IMR-90 (cell line): ENCODE results near the gene THRAP3. TPM values are rescaled to one million over a fixed set of nuclear protein-coding genes. Genes with fewer than 3 reads are reported as not detected.

Experiments used
- ATAC-seq: fragments of 200-7000 bp; cut with Tn5 transposase; 2 replicates; pipeline ENCODE4 v1.9.1; 2020; ENCODE audit warnings: low read depth, mild to moderate bottlenecking, moderate library complexity
- BruUV-seq: library from RNA; stranded (reverse); fragments of 400-500 nt; replicated peaks from 2 replicates; lab custom pipeline; 2021; lab: Mats Ljungman, UMichigan
- CTCF ChIA-PET: fragments of 300-600 bp; formaldehyde crosslinking; extraction: SDS; loops from one replicate; lab custom pipeline; 2021; ENCODE audit warnings: antibody characterized with exemption; lab: Yijun Ruan, JAX
- POLR2A ChIA-PET: fragments of 300-600 bp; sonication (Branson Sonifier 250); formaldehyde crosslinking; loops from one replicate; lab custom pipeline; 2022; ENCODE audit warnings: antibody characterized with exemption; ENCODE audit not compliant: unreplicated experiment; lab: Charles Lee
- DNase-seq: peaks from one replicate; pipeline ENCODE4 v3.0.0; 2013
- H2AFZ ChIP-seq: replicated peaks from 2 replicates; pipeline ENCODE3; 2013; ENCODE audit warnings: low read length, mild to moderate bottlenecking; ENCODE audit not compliant: poor library complexity
- H2AK5ac ChIP-seq: 2 replicates; pipeline ENCODE4 v1.6.1; 2013; ENCODE audit warnings: low read depth, low read length, inconsistent platforms
- H2AK9ac ChIP-seq: replicated peaks from 2 replicates; pipeline ENCODE3; 2013; ENCODE audit warnings: mild to moderate bottlenecking, low read depth, low read length, moderate library complexity; ENCODE audit not compliant: poor library complexity
- H2BK120ac ChIP-seq: 2 replicates; pipeline ENCODE4 v1.6.1; 2013; ENCODE audit warnings: low read depth, low read length, inconsistent platforms
- H2BK15ac ChIP-seq: 3 replicates; pipeline ENCODE4 v1.6.1; 2013; ENCODE audit warnings: low read depth, low read length, inconsistent platforms
- H2BK20ac ChIP-seq: 2 replicates; pipeline ENCODE4 v1.6.1; 2013; ENCODE audit warnings: low read depth, mild to moderate bottlenecking, inconsistent platforms, low read length, moderate library complexity
- H2BK5ac ChIP-seq: 2 replicates; pipeline ENCODE4 v1.6.1; 2013; ENCODE audit warnings: mild to moderate bottlenecking, low read depth, low read length, inconsistent platforms; ENCODE audit not compliant: poor library complexity, severe bottlenecking
- H3K14ac ChIP-seq: replicated peaks from 2 replicates; pipeline ENCODE4 v1.6.1; 2013; ENCODE audit warnings: low read depth, low read length, inconsistent platforms
- H3K18ac ChIP-seq: 2 replicates; pipeline ENCODE4 v1.6.1; 2013; ENCODE audit warnings: low read depth, low read length, control low read depth
- H3K23ac ChIP-seq: 2 replicates; pipeline ENCODE4 v1.6.1; 2013; ENCODE audit warnings: low read depth, low read length, inconsistent platforms
- H3K27ac ChIP-seq: 2 replicates; pipeline ENCODE4 v1.5.1; 2013; ENCODE audit warnings: mild to moderate bottlenecking, control low read depth, low read length; ENCODE audit not compliant: insufficient read depth
- H3K27me3 ChIP-seq: 2 replicates; pipeline ENCODE4 v1.6.1; 2013; ENCODE audit warnings: low read length; ENCODE audit not compliant: control insufficient read depth, insufficient read depth
- H3K36me3 ChIP-seq: 2 replicates; pipeline ENCODE4 v1.6.1; 2013; ENCODE audit warnings: low read length, mixed read lengths; ENCODE audit not compliant: control insufficient read depth, insufficient read depth
- H3K4ac ChIP-seq: 2 replicates; pipeline ENCODE4 v1.6.1; 2013; ENCODE audit warnings: low read depth, low read length, inconsistent platforms
- H3K4me1 ChIP-seq: 2 replicates; pipeline ENCODE4 v1.6.1; 2013; ENCODE audit warnings: low read length, mixed read lengths; ENCODE audit not compliant: control insufficient read depth, insufficient read depth
- H3K4me2 ChIP-seq: 2 replicates; pipeline ENCODE4 v1.6.1; 2013; ENCODE audit warnings: low read depth, mild to moderate bottlenecking, control low read depth, low read length, moderate library complexity
- H3K4me3 ChIP-seq: 2 replicates; pipeline ENCODE4 v1.5.1; 2013; ENCODE audit warnings: low read depth, mild to moderate bottlenecking, control low read depth, low read length, moderate library complexity; ENCODE audit not compliant: insufficient read depth
- H3K56ac ChIP-seq: 2 replicates; pipeline ENCODE4 v1.6.1; 2013; ENCODE audit warnings: low read length, inconsistent platforms; ENCODE audit not compliant: insufficient read depth; ENCODE audit errors: extremely low read depth
- H3K79me1 ChIP-seq, 2 experiments: 2 replicates each; pipeline ENCODE4 v1.6.1; 2013; ENCODE audit warnings: low read length in 2 of 2, inconsistent platforms in 1 of 2, low read depth in 1 of 2
- H3K9ac ChIP-seq: 2 replicates; pipeline ENCODE4 v1.6.1; 2013; ENCODE audit warnings: low read depth, low read length, control low read depth
- H3K9me1 ChIP-seq: 2 replicates; pipeline ENCODE4 v1.6.1; 2013; ENCODE audit warnings: low read length, inconsistent platforms; ENCODE audit not compliant: insufficient read depth
- H3K9me3 ChIP-seq: 2 replicates; pipeline ENCODE4 v1.6.1; 2013; ENCODE audit warnings: low read length; ENCODE audit not compliant: control insufficient read depth, insufficient read depth
- H4K20me1 ChIP-seq: 2 replicates; pipeline ENCODE4 v1.6.1; 2013; ENCODE audit warnings: low read length, inconsistent platforms; ENCODE audit not compliant: insufficient read depth
- H4K5ac ChIP-seq: 2 replicates; pipeline ENCODE4 v1.6.1; 2013; ENCODE audit warnings: mild to moderate bottlenecking, low read depth, low read length, control low read depth
- H4K8ac ChIP-seq, 2 experiments: 2 replicates each; pipeline ENCODE4 v1.6.1; 2013; ENCODE audit warnings: low read depth in 2 of 2, low read length in 2 of 2, control low read depth in 1 of 2, inconsistent platforms in 1 of 2
- H4K91ac ChIP-seq: 2 replicates; pipeline ENCODE4 v1.6.1; 2013; ENCODE audit warnings: low read depth, low read length, inconsistent platforms; ENCODE audit not compliant: insufficient read depth
- BHLHE40 ChIP-seq: fragments of 150-350 bp; IDR thresholded peaks from 2 replicates; pipeline ENCODE4 v1.6.1; 2016; ENCODE audit warnings: mild to moderate bottlenecking, low read depth, low read length
- CHD1 ChIP-seq: IDR thresholded peaks from 2 replicates; pipeline ENCODE4 v1.6.1; 2012; ENCODE audit warnings: low read depth, low read length, improper control_type of control experiment
- FOS ChIP-seq: fragments of 150-350 bp; IDR thresholded peaks from 2 replicates; pipeline ENCODE4 v1.6.1; 2016; ENCODE audit warnings: low read depth, low read length
- MXI1 ChIP-seq: IDR thresholded peaks from 2 replicates; pipeline ENCODE4 v1.6.1; 2012; ENCODE audit warnings: low read depth, mild to moderate bottlenecking, low read length, moderate library complexity, borderline replicate concordance
- SMC3 ChIP-seq: fragments of 150-350 bp; IDR thresholded peaks from 2 replicates; pipeline ENCODE4 v1.6.1; 2016; ENCODE audit warnings: low read depth, mild to moderate bottlenecking, antibody characterized with exemption, low read length, moderate library complexity
- WGBS, 2 experiments: methylation state at CpG; one replicate each; pipeline versions ENCODE4 v1.1.5 to v1.1.7; 2013; ENCODE audit warnings: missing lambda C conversion rate in 2 of 2; ENCODE audit not compliant: insufficient read length in 1 of 2; ENCODE audit errors: extremely low coverage in 2 of 2; 5-methylcytosine and 5-hydroxymethylcytosine counted together
- dilution Hi-C: fragments of 300-500 bp; cut with HindIII; formaldehyde crosslinking; loops from one replicate; pipeline ENCODE4 v1.14.3; 2018; ENCODE audit warnings: low sequenced_read_pairs; ENCODE audit not compliant: unreplicated experiment
- in situ Hi-C: fragments of 300-500 bp; cut with MboI; formaldehyde crosslinking; loops from 3 replicates; pipeline ENCODE4 v1.14.3; 2019; ENCODE audit warnings: low sequenced_read_pairs, inconsistent platforms, mixed read lengths
- intact Hi-C: fragments of 100-400 bp; cut with micrococcal nuclease; formaldehyde crosslinking; loops from 2 replicates; pipeline ENCODE4 v1.10.0; 2022
- polyA plus RNA-seq, 3 experiments: library from polyadenylated mRNA; depleted of rRNA; stranded (reverse); fragments of >200 nt; gene quantifications; 2 replicates each; pipeline ENCODE4 v1.2.3, GENCODE V29; 2012; ENCODE audit warnings: low replicate concordance in 1 of 3
- total RNA-seq: library from RNA; depleted of rRNA; stranded (reverse); fragments of >200 nt; gene quantifications from 2 replicates; pipeline ENCODE4 v1.2.3, GENCODE V29; 2012
- TF ChIP-seq, protein P1 (sequence below): conservative IDR thresholded peaks from 2 replicates; pipeline ENCODE4 v1.5.1; 2012; ENCODE audit warnings: mild to moderate bottlenecking, low read depth, low read length, improper control_type of control experiment
- TF ChIP-seq, protein P2 (sequence below): fragments of 150-350 bp; IDR thresholded peaks from 2 replicates; pipeline ENCODE4 v1.6.1; 2017; ENCODE audit warnings: mild to moderate bottlenecking, antibody characterized with exemption, low read length, low read depth

The THRAP3 gene
- total and polyA plus RNA-seq, 2 of the 4 experiments (the other 2 are of a cell fraction) = 60.6 to 66.5 TPM

GRCh38 chr1:36211841-36212240 is 12.4 kb upstream of the THRAP3 start:
- H3K79me1 ChIP-seq = no peaks in the 10 kb centered on the region
- H2BK5ac ChIP-seq = no peak overlapping the region
- H4K5ac ChIP-seq = no peak overlapping the region
- WGBS, 2 experiments = no CpG with 5 or more reads among the region's 2 CpGs
- no TSS peak for BruUV-seq
- H3K14ac ChIP-seq = no peak overlapping the region
- TF ChIP-seq CHD1 = no peak
- TF ChIP-seq FOS = no peak
- no peak for TF ChIP-seq BHLHE40
- TF ChIP-seq, protein P1, sequence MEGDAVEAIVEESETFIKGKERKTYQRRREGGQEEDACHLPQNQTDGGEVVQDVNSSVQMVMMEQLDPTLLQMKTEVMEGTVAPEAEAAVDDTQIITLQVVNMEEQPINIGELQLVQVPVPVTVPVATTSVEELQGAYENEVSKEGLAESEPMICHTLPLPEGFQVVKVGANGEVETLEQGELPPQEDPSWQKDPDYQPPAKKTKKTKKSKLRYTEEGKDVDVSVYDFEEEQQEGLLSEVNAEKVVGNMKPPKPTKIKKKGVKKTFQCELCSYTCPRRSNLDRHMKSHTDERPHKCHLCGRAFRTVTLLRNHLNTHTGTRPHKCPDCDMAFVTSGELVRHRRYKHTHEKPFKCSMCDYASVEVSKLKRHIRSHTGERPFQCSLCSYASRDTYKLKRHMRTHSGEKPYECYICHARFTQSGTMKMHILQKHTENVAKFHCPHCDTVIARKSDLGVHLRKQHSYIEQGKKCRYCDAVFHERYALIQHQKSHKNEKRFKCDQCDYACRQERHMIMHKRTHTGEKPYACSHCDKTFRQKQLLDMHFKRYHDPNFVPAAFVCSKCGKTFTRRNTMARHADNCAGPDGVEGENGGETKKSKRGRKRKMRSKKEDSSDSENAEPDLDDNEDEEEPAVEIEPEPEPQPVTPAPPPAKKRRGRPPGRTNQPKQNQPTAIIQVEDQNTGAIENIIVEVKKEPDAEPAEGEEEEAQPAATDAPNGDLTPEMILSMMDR = no peak
- TF ChIP-seq, protein P2, sequence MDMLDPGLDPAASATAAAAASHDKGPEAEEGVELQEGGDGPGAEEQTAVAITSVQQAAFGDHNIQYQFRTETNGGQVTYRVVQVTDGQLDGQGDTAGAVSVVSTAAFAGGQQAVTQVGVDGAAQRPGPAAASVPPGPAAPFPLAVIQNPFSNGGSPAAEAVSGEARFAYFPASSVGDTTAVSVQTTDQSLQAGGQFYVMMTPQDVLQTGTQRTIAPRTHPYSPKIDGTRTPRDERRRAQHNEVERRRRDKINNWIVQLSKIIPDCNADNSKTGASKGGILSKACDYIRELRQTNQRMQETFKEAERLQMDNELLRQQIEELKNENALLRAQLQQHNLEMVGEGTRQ = no peak
- TF ChIP-seq MXI1 = no peak
- no peak for TF ChIP-seq SMC3
- H3K4ac ChIP-seq = no peak overlapping the region
- no peaks in the 10 kb centered on the region for H4K20me1 ChIP-seq
- no peak overlapping the region for H3K9ac ChIP-seq
- H2BK20ac ChIP-seq = no peak overlapping the region
- POLR2A ChIA-PET = interaction anchor here (0.6 kb wide), 1 partner anchor 126 kb away, joined by 4 read pairs; no protein-coding TSS in a partner anchor
- H3K23ac ChIP-seq = no peak overlapping the region
- no peak overlapping the region for H2BK15ac ChIP-seq
- H3K27me3 ChIP-seq = no peaks in the 10 kb centered on the region
- no peak overlapping the region for H3K4me3 ChIP-seq
- no peak overlapping the region for H2AK5ac ChIP-seq
- dilution Hi-C loops (no loop called here), intact Hi-C loops (loop anchor here (10.0 kb wide), 1 partner anchor 107 kb away; no protein-coding TSS in a partner anchor), in situ Hi-C loops (no loop called here)
- no peak overlapping the region for H4K8ac ChIP-seq
- no peak overlapping the region for H3K27ac ChIP-seq
- no peak overlapping the region for H2BK120ac ChIP-seq
- no peak overlapping the region for H3K18ac ChIP-seq
- H3K36me3 ChIP-seq = no peaks in the 10 kb centered on the region
- no peak overlapping the region for H4K91ac ChIP-seq
- H2AFZ ChIP-seq = no peak overlapping the region
- ATAC-seq (no peak), DNase-seq (no peak)
- no peak overlapping the region for H3K56ac ChIP-seq
- H3K9me3 ChIP-seq = no peaks in the 10 kb centered on the region
- CTCF ChIA-PET = interaction anchor here (0.6 to 1.6 kb wide), 4 partner anchors 12 to 114 kb away, joined by 3 to 7 read pairs (median 4); partner anchors contain the start of genes THRAP3 and TRAPPC3
- no peak overlapping the region for H2AK9ac ChIP-seq
- H3K9me1 ChIP-seq = no peaks in the 10 kb centered on the region
- no peaks in the 10 kb centered on the region; the same call in 1 of the 2 replicates for H3K4me1 ChIP-seq
- no peak overlapping the region for H3K4me2 ChIP-seq
